ENCODE measurements around the gene PCDH18.

- TF ChIP-seq, protein P1, sequence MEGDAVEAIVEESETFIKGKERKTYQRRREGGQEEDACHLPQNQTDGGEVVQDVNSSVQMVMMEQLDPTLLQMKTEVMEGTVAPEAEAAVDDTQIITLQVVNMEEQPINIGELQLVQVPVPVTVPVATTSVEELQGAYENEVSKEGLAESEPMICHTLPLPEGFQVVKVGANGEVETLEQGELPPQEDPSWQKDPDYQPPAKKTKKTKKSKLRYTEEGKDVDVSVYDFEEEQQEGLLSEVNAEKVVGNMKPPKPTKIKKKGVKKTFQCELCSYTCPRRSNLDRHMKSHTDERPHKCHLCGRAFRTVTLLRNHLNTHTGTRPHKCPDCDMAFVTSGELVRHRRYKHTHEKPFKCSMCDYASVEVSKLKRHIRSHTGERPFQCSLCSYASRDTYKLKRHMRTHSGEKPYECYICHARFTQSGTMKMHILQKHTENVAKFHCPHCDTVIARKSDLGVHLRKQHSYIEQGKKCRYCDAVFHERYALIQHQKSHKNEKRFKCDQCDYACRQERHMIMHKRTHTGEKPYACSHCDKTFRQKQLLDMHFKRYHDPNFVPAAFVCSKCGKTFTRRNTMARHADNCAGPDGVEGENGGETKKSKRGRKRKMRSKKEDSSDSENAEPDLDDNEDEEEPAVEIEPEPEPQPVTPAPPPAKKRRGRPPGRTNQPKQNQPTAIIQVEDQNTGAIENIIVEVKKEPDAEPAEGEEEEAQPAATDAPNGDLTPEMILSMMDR (conservative IDR thresholded peaks at IDR 0.05): no peak
- TF ChIP-seq ZFX (IDR thresholded peaks at IDR 0.05): no peak
Measured at GRCh38 chr4:137576446-137576845, 44.2 kb upstream of the PCDH18 start.
